IMR-90 (cell line): ENCODE data around the gene RETREG1. TPM values are rescaled to one million over a fixed set of nuclear protein-coding genes. Genes with fewer than 3 reads are reported as not detected.

Experiments
- ATAC-seq: fragments of 200-7000 bp; cut with Tn5 transposase; 2 replicates; pipeline ENCODE4 v1.9.1; 2020; ENCODE audit warnings: low read depth, mild to moderate bottlenecking, moderate library complexity
- BruUV-seq: library from RNA; stranded (reverse); fragments of 400-500 nt; replicated peaks from 2 replicates; lab custom pipeline; 2021; lab: Mats Ljungman, UMichigan
- CTCF ChIA-PET: fragments of 300-600 bp; formaldehyde crosslinking; extraction: SDS; loops from one replicate; lab custom pipeline; 2021; ENCODE audit warnings: antibody characterized with exemption; lab: Yijun Ruan, JAX
- POLR2A ChIA-PET: fragments of 300-600 bp; sonication (Branson Sonifier 250); formaldehyde crosslinking; loops from one replicate; lab custom pipeline; 2022; ENCODE audit warnings: antibody characterized with exemption; ENCODE audit not compliant: unreplicated experiment; lab: Charles Lee
- DNase-seq: peaks from one replicate; pipeline ENCODE4 v3.0.0; 2013
- H2AFZ ChIP-seq: replicated peaks from 2 replicates; pipeline ENCODE3; 2013; ENCODE audit warnings: low read length, mild to moderate bottlenecking; ENCODE audit not compliant: poor library complexity
- H2AK5ac ChIP-seq: 2 replicates; pipeline ENCODE4 v1.6.1; 2013; ENCODE audit warnings: low read depth, low read length, inconsistent platforms
- H2AK9ac ChIP-seq: replicated peaks from 2 replicates; pipeline ENCODE3; 2013; ENCODE audit warnings: mild to moderate bottlenecking, low read depth, low read length, moderate library complexity; ENCODE audit not compliant: poor library complexity
- H2BK120ac ChIP-seq: 2 replicates; pipeline ENCODE4 v1.6.1; 2013; ENCODE audit warnings: low read depth, low read length, inconsistent platforms
- H2BK15ac ChIP-seq: 3 replicates; pipeline ENCODE4 v1.6.1; 2013; ENCODE audit warnings: low read depth, low read length, inconsistent platforms
- H2BK20ac ChIP-seq: 2 replicates; pipeline ENCODE4 v1.6.1; 2013; ENCODE audit warnings: low read depth, mild to moderate bottlenecking, inconsistent platforms, low read length, moderate library complexity
- H2BK5ac ChIP-seq: 2 replicates; pipeline ENCODE4 v1.6.1; 2013; ENCODE audit warnings: mild to moderate bottlenecking, low read depth, low read length, inconsistent platforms; ENCODE audit not compliant: poor library complexity, severe bottlenecking
- H3K14ac ChIP-seq: replicated peaks from 2 replicates; pipeline ENCODE4 v1.6.1; 2013; ENCODE audit warnings: low read depth, low read length, inconsistent platforms
- H3K18ac ChIP-seq: 2 replicates; pipeline ENCODE4 v1.6.1; 2013; ENCODE audit warnings: low read depth, low read length, control low read depth
- H3K23ac ChIP-seq: 2 replicates; pipeline ENCODE4 v1.6.1; 2013; ENCODE audit warnings: low read depth, low read length, inconsistent platforms
- H3K27ac ChIP-seq: 2 replicates; pipeline ENCODE4 v1.5.1; 2013; ENCODE audit warnings: mild to moderate bottlenecking, control low read depth, low read length; ENCODE audit not compliant: insufficient read depth
- H3K27me3 ChIP-seq: 2 replicates; pipeline ENCODE4 v1.6.1; 2013; ENCODE audit warnings: low read length; ENCODE audit not compliant: control insufficient read depth, insufficient read depth
- H3K36me3 ChIP-seq: 2 replicates; pipeline ENCODE4 v1.6.1; 2013; ENCODE audit warnings: low read length, mixed read lengths; ENCODE audit not compliant: control insufficient read depth, insufficient read depth
- H3K4ac ChIP-seq: 2 replicates; pipeline ENCODE4 v1.6.1; 2013; ENCODE audit warnings: low read depth, low read length, inconsistent platforms
- H3K4me1 ChIP-seq: 2 replicates; pipeline ENCODE4 v1.6.1; 2013; ENCODE audit warnings: low read length, mixed read lengths; ENCODE audit not compliant: control insufficient read depth, insufficient read depth
- H3K4me2 ChIP-seq: 2 replicates; pipeline ENCODE4 v1.6.1; 2013; ENCODE audit warnings: low read depth, mild to moderate bottlenecking, control low read depth, low read length, moderate library complexity
- H3K4me3 ChIP-seq: 2 replicates; pipeline ENCODE4 v1.5.1; 2013; ENCODE audit warnings: low read depth, mild to moderate bottlenecking, control low read depth, low read length, moderate library complexity; ENCODE audit not compliant: insufficient read depth
- H3K56ac ChIP-seq: 2 replicates; pipeline ENCODE4 v1.6.1; 2013; ENCODE audit warnings: low read length, inconsistent platforms; ENCODE audit not compliant: insufficient read depth; ENCODE audit errors: extremely low read depth
- H3K79me1 ChIP-seq, 2 experiments: 2 replicates each; pipeline ENCODE4 v1.6.1; 2013; ENCODE audit warnings: low read length in 2 of 2, inconsistent platforms in 1 of 2, low read depth in 1 of 2
- H3K9ac ChIP-seq: 2 replicates; pipeline ENCODE4 v1.6.1; 2013; ENCODE audit warnings: low read depth, low read length, control low read depth
- H3K9me1 ChIP-seq: 2 replicates; pipeline ENCODE4 v1.6.1; 2013; ENCODE audit warnings: low read length, inconsistent platforms; ENCODE audit not compliant: insufficient read depth
- H3K9me3 ChIP-seq: 2 replicates; pipeline ENCODE4 v1.6.1; 2013; ENCODE audit warnings: low read length; ENCODE audit not compliant: control insufficient read depth, insufficient read depth
- H4K20me1 ChIP-seq: 2 replicates; pipeline ENCODE4 v1.6.1; 2013; ENCODE audit warnings: low read length, inconsistent platforms; ENCODE audit not compliant: insufficient read depth
- H4K5ac ChIP-seq: 2 replicates; pipeline ENCODE4 v1.6.1; 2013; ENCODE audit warnings: mild to moderate bottlenecking, low read depth, low read length, control low read depth
- H4K8ac ChIP-seq, 2 experiments: 2 replicates each; pipeline ENCODE4 v1.6.1; 2013; ENCODE audit warnings: low read depth in 2 of 2, low read length in 2 of 2, control low read depth in 1 of 2, inconsistent platforms in 1 of 2
- H4K91ac ChIP-seq: 2 replicates; pipeline ENCODE4 v1.6.1; 2013; ENCODE audit warnings: low read depth, low read length, inconsistent platforms; ENCODE audit not compliant: insufficient read depth
- BHLHE40 ChIP-seq: fragments of 150-350 bp; IDR thresholded peaks from 2 replicates; pipeline ENCODE4 v1.6.1; 2016; ENCODE audit warnings: mild to moderate bottlenecking, low read depth, low read length
- CEBPB ChIP-seq: IDR thresholded peaks from 2 replicates; pipeline ENCODE4 v1.6.1; 2012; ENCODE audit warnings: low read depth, low read length, improper control_type of control experiment
- CHD1 ChIP-seq: IDR thresholded peaks from 2 replicates; pipeline ENCODE4 v1.6.1; 2012; ENCODE audit warnings: low read depth, low read length, improper control_type of control experiment
- CTCF ChIP-seq: conservative IDR thresholded peaks from 2 replicates; pipeline ENCODE4 v1.5.1; 2012; ENCODE audit warnings: mild to moderate bottlenecking, low read depth, low read length, improper control_type of control experiment
- ELK1 ChIP-seq: fragments of 150-350 bp; IDR thresholded peaks from 2 replicates; pipeline ENCODE4 v1.6.1; 2016; ENCODE audit warnings: low read depth, mild to moderate bottlenecking, low read length, moderate library complexity, borderline replicate concordance
- FOS ChIP-seq: fragments of 150-350 bp; IDR thresholded peaks from 2 replicates; pipeline ENCODE4 v1.6.1; 2016; ENCODE audit warnings: low read depth, low read length
- MAFK ChIP-seq: IDR thresholded peaks from 2 replicates; pipeline ENCODE4 v1.6.1; 2012; ENCODE audit warnings: low read depth, low read length, improper control_type of control experiment
- MAZ ChIP-seq: IDR thresholded peaks from 2 replicates; pipeline ENCODE4 v1.6.1; 2012; ENCODE audit warnings: low read depth, mild to moderate bottlenecking, low read length, improper control_type of control experiment, moderate library complexity, borderline replicate concordance
- MXI1 ChIP-seq: IDR thresholded peaks from 2 replicates; pipeline ENCODE4 v1.6.1; 2012; ENCODE audit warnings: low read depth, mild to moderate bottlenecking, low read length, moderate library complexity, borderline replicate concordance
- NFE2L2 ChIP-seq: fragments of 150-350 bp; IDR thresholded peaks from 2 replicates; pipeline ENCODE4 v1.6.1; 2016; ENCODE audit warnings: low read depth, mild to moderate bottlenecking, low read length
- POLR2A ChIP-seq: IDR thresholded peaks from 2 replicates; pipeline ENCODE4 v1.6.1; 2012; ENCODE audit warnings: mild to moderate bottlenecking, low read depth, low read length
- RAD21 ChIP-seq: IDR thresholded peaks from 2 replicates; pipeline ENCODE4 v1.6.1; 2012; ENCODE audit warnings: low read length, improper control_type of control experiment
- RCOR1 ChIP-seq: IDR thresholded peaks from 2 replicates; pipeline ENCODE4 v1.6.1; 2012; ENCODE audit warnings: mild to moderate bottlenecking, low read length, improper control_type of control experiment; ENCODE audit not compliant: insufficient replicate concordance
- SMC3 ChIP-seq: fragments of 150-350 bp; IDR thresholded peaks from 2 replicates; pipeline ENCODE4 v1.6.1; 2016; ENCODE audit warnings: low read depth, mild to moderate bottlenecking, antibody characterized with exemption, low read length, moderate library complexity
- WGBS, 2 experiments: methylation state at CpG; one replicate each; pipeline versions ENCODE4 v1.1.5 to v1.1.7; 2013; ENCODE audit warnings: missing lambda C conversion rate in 2 of 2; ENCODE audit not compliant: insufficient read length in 1 of 2; ENCODE audit errors: extremely low coverage in 2 of 2; 5-methylcytosine and 5-hydroxymethylcytosine counted together
- dilution Hi-C: fragments of 300-500 bp; cut with HindIII; formaldehyde crosslinking; loops from one replicate; pipeline ENCODE4 v1.14.3; 2018; ENCODE audit warnings: low sequenced_read_pairs; ENCODE audit not compliant: unreplicated experiment
- in situ Hi-C: fragments of 300-500 bp; cut with MboI; formaldehyde crosslinking; loops from 3 replicates; pipeline ENCODE4 v1.14.3; 2019; ENCODE audit warnings: low sequenced_read_pairs, inconsistent platforms, mixed read lengths
- intact Hi-C: fragments of 100-400 bp; cut with micrococcal nuclease; formaldehyde crosslinking; loops from 2 replicates; pipeline ENCODE4 v1.10.0; 2022
- polyA plus RNA-seq, 3 experiments: library from polyadenylated mRNA; depleted of rRNA; stranded (reverse); fragments of >200 nt; gene quantifications; 2 replicates each; pipeline ENCODE4 v1.2.3, GENCODE V29; 2012; ENCODE audit warnings: low replicate concordance in 1 of 3
- total RNA-seq: library from RNA; depleted of rRNA; stranded (reverse); fragments of >200 nt; gene quantifications from 2 replicates; pipeline ENCODE4 v1.2.3, GENCODE V29; 2012
- TF ChIP-seq, protein P1 (sequence below): fragments of 150-350 bp; IDR thresholded peaks from 2 replicates; pipeline ENCODE4 v1.6.1; 2017; ENCODE audit warnings: mild to moderate bottlenecking, antibody characterized with exemption, low read length, low read depth

The RETREG1 gene
- total and polyA plus RNA-seq, 2 of the 4 experiments (the other 2 are of a cell fraction) = not detected

DNA sequence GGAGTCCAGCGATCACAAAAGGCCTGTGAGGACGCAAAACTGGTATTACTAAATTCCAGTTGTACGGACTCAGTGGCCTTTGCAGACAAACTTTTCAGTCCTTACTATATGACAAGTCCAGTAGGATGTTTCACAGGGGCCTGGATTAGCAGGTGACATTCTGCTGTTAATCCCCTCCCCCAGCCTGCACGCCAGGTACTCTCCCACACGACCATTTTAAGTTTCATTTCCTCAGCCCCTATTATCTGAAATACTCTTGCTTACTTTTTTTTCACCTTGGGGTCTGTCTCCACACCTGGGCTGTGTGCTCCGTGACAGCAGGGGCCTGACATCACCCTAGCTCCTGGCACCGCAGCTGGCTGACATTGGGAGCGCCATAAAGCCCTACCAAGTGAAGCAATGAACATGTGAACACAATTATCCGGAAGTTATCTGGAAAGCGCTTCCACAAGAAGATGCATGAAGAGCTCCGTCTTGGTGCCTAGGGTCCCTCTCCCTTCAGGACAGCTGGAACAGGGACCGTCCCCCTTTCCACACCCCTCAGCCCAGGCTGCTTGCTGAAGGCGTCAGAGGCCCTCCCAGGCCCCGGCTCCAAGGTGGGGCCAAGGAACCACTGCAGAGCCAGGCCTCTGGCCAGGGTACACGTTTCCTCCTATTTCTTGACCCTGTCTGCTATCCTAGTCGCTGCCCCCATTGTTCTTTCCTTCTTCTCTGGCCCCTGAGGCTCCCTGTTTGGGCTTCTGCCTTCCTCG lies 111.5 kb downstream of the RETREG1 start:
- peaks cover 20% of the 10 kb centered on the region for H3K27me3 ChIP-seq
- no peak overlapping the region for H3K56ac ChIP-seq
- in situ Hi-C loops (no loop called here), intact Hi-C loops (no loop called here), dilution Hi-C loops (no loop called here)
- no peak overlapping the region for H2AFZ ChIP-seq
- DNase-seq = no peak
- H4K91ac ChIP-seq = no peak overlapping the region
- H3K18ac ChIP-seq = no peak overlapping the region
- no peak overlapping the region for H4K8ac ChIP-seq
- no peak overlapping the region for H3K4me3 ChIP-seq
- H3K4me1 ChIP-seq = peaks cover 2% of the 10 kb centered on the region; the same call in 1 of the 2 replicates
- no TSS peak for BruUV-seq
- no peak overlapping the region for H3K4ac ChIP-seq
- H4K20me1 ChIP-seq = no peaks in the 10 kb centered on the region
- no peak overlapping the region for H3K14ac ChIP-seq
- ChIA-PET POLR2A (no interaction called here), CTCF (interaction anchor here (1.1 kb wide), 1 partner anchor 8 kb away, joined by 3 read pairs; no protein-coding TSS in a partner anchor)
- H3K9me1 ChIP-seq = no peaks in the 10 kb centered on the region
- no peak overlapping the region for H3K9ac ChIP-seq
- no peaks in the 10 kb centered on the region for H3K36me3 ChIP-seq
- H2BK120ac ChIP-seq = no peak overlapping the region
- H3K23ac ChIP-seq = no peak overlapping the region
- no peaks in the 10 kb centered on the region for H3K9me3 ChIP-seq
- no peak overlapping the region for H2AK5ac ChIP-seq
- 71% methylated on average over 12 of the region's 17 CpGs; no CpG with 5 or more reads in 1 of the 2 experiments for WGBS, 2 experiments
- H3K4me2 ChIP-seq = no peak overlapping the region
- H2AK9ac ChIP-seq = no peak overlapping the region
- ATAC-seq = no peak
- no peak overlapping the region for H4K5ac ChIP-seq
- H2BK5ac ChIP-seq = no peak overlapping the region
- no peaks in the 10 kb centered on the region for H3K79me1 ChIP-seq
- no peak overlapping the region for H3K27ac ChIP-seq
- no peak overlapping the region for H2BK20ac ChIP-seq
- H2BK15ac ChIP-seq = no peak overlapping the region
- no peak for TF ChIP-seq MAZ
- TF ChIP-seq NFE2L2 = no peak
- no peak for TF ChIP-seq RCOR1
- TF ChIP-seq SMC3 = no peak
- TF ChIP-seq POLR2A = no peak
- TF ChIP-seq MXI1 = no peak
- TF ChIP-seq, protein P1, sequence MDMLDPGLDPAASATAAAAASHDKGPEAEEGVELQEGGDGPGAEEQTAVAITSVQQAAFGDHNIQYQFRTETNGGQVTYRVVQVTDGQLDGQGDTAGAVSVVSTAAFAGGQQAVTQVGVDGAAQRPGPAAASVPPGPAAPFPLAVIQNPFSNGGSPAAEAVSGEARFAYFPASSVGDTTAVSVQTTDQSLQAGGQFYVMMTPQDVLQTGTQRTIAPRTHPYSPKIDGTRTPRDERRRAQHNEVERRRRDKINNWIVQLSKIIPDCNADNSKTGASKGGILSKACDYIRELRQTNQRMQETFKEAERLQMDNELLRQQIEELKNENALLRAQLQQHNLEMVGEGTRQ = no peak
- TF ChIP-seq ELK1 = no peak
- no peak for TF ChIP-seq CEBPB
- no peak for TF ChIP-seq RAD21
- TF ChIP-seq CTCF = no peak
- no peak for TF ChIP-seq FOS
- TF ChIP-seq MAFK = no peak
- TF ChIP-seq CHD1 = no peak
- no peak for TF ChIP-seq BHLHE40
